Aorta (tissue), 5 donors: ENCODE results near the gene ADD2. TPM values are rescaled to one million over a fixed set of nuclear protein-coding genes. Genes with fewer than 3 reads are reported as not detected.

Source experiments
- ATAC-seq: fragments of 200-7000 bp; cut with Tn5 transposase; one replicate; pipeline ENCODE4 v1.9.1; 2022; ENCODE audit warnings: moderate library complexity; ENCODE audit not compliant: low FRiP score
- DNase-seq, 2 donors: peaks; one replicate each; pipeline ENCODE4 v3.0.0-alpha.2; 2020
- H3K27ac ChIP-seq, 2 donors: one replicate each; pipeline ENCODE4 v1.5.1; 2013; ENCODE audit warnings: low read length in 2 of 2, mild to moderate bottlenecking in 2 of 2, moderate library complexity in 2 of 2, control low read depth in 1 of 2, inconsistent platforms in 1 of 2, low read depth in 1 of 2
- H3K27me3 ChIP-seq, 2 donors: one replicate each; pipeline ENCODE4 v1.6.1; 2013; ENCODE audit warnings: control low read depth in 1 of 2, low read length in 1 of 2, mild to moderate bottlenecking in 1 of 2, moderate library complexity in 1 of 2; ENCODE audit not compliant: insufficient read depth in 2 of 2, control insufficient read depth in 1 of 2
- H3K36me3 ChIP-seq, 2 donors: one replicate each; pipeline ENCODE4 v1.6.1; 2013; ENCODE audit warnings: control low read depth in 1 of 2, low read length in 1 of 2, mild to moderate bottlenecking in 1 of 2; ENCODE audit not compliant: insufficient read depth in 2 of 2, control insufficient read depth in 1 of 2
- H3K4me1 ChIP-seq, 2 donors: one replicate each; pipeline ENCODE4 v1.6.1; 2013; ENCODE audit warnings: low read length in 2 of 2, control low read depth in 1 of 2, mild to moderate bottlenecking in 1 of 2, moderate library complexity in 1 of 2; ENCODE audit not compliant: insufficient read depth in 2 of 2, control insufficient read depth in 1 of 2
- H3K4me3 ChIP-seq, 2 donors: one replicate each; pipeline ENCODE4 v1.5.1; 2013; ENCODE audit warnings: low read length in 2 of 2, control low read depth in 1 of 2, mild to moderate bottlenecking in 1 of 2
- H3K9me3 ChIP-seq: one replicate; pipeline ENCODE4 v1.6.1; 2013; ENCODE audit warnings: mild to moderate bottlenecking, low read length; ENCODE audit not compliant: control insufficient read depth
- WGBS, 2 donors: extraction: QIAGEN DNeasy Blood & Tissue Kit; methylation state at CpG; one replicate each; pipeline ENCODE4 v1.1.7; 2013; 5-methylcytosine and 5-hydroxymethylcytosine counted together
- intact Hi-C, 2 donors: fragments of 100-400 bp; cut with DNase I; formaldehyde crosslinking; loops; one replicate each; pipeline versions ENCODE4 v1.14.2 to v1.15.0; 2022
- polyA plus RNA-seq, 2 donors: library from polyadenylated mRNA; stranded (reverse); fragments of 200-250 nt; gene quantifications; one replicate each; pipeline ENCODE4 v1.2.3, GENCODE V29; 2013
- total RNA-seq, 2 donors: library from RNA; stranded (reverse); fragmentation: NEBNext Ultra II Directional; extraction: Animal tissue kit (Norgen Biotek cat#: 25700); gene quantifications; one replicate each; pipeline ENCODE4 v1.2.1, GENCODE V29; 2021
- donor health status: healthy with polysubstance abuse.
- donor health status: Bipolar disorder and iron deficiency.
- donor health status: DM: no; HTN: no; CAD: no.
- donor health status: DM: no; HTN: no; CAD: no.
- donor health status: DM: yes; HTN: yes; CAD: no.

ADD2 gene
- total and polyA plus RNA-seq, 4 donors, result 0.15 to 5.3 (median 1.7) TPM; not detected in 1

GRCh38 chr2:70707706-70708105, 60.3 kb downstream of the ADD2 start:
- H3K4me1 ChIP-seq, result no peaks in the 10 kb centered on the region
- WGBS, 2 donors, result 96 to 99% methylated on average over 1 of the region's 1 CpG
- H3K27ac ChIP-seq, result no peak overlapping the region
- ATAC-seq (no peak), DNase-seq (no peak)
- no peak overlapping the region for H3K4me3 ChIP-seq
- no peaks in the 10 kb centered on the region for H3K27me3 ChIP-seq
- intact Hi-C loops, result no loop called here
- H3K9me3 ChIP-seq, result peaks cover 1% of the 10 kb centered on the region
- H3K36me3 ChIP-seq, result no peaks in the 10 kb centered on the region

GRCh38 chr2:70706026-70706795, 61.8 kb downstream of the ADD2 start:
- Histone ChIP-seq H3K4me1 (no peaks in the 10 kb centered on the region), H3K36me3 (no peaks in the 10 kb centered on the region), H3K27me3 (no peaks in the 10 kb centered on the region), H3K27ac (no peak overlapping the region), H3K9me3 (peaks cover 1% of the 10 kb centered on the region), H3K4me3 (no peak overlapping the region)
- ATAC-seq, result no peak
- intact Hi-C loops, result no loop called here
- DNase-seq, result no peak
- WGBS, 2 donors, result 93 to 96% methylated on average over 35 to 36 of the region's 36 CpGs

- DNase-seq, result no peak
- intact Hi-C loops, result no loop called here
- 81 to 86% methylated on average over 8 of the region's 8 CpGs for WGBS, 2 donors
- Histone ChIP-seq H3K27ac (no peak overlapping the region), H3K4me1 (no peaks in the 10 kb centered on the region), H3K4me3 (no peak overlapping the region), H3K27me3 (no peaks in the 10 kb centered on the region), H3K36me3 (no peaks in the 10 kb centered on the region), H3K9me3 (peaks cover 1% of the 10 kb centered on the region)
- ATAC-seq, result no peak
These were observed 62.7 kb downstream of the ADD2 start for GRCh38 chr2:70705160-70705850.

GRCh38 chr2:70703900-70704549, 64.0 kb downstream of the ADD2 start:
- WGBS, 2 donors, result 64 to 70% methylated on average over 9 of the region's 9 CpGs
- Histone ChIP-seq H3K27ac (no peak overlapping the region), H3K9me3 (peaks cover 1% of the 10 kb centered on the region), H3K36me3 (no peaks in the 10 kb centered on the region), H3K27me3 (no peaks in the 10 kb centered on the region), H3K4me1 (no peaks in the 10 kb centered on the region), H3K4me3 (no peak overlapping the region)
- intact Hi-C loops, result no loop called here
- DNase-seq (no peak), ATAC-seq (no peak)

- H3K27me3 ChIP-seq, result no peaks in the 10 kb centered on the region
- ATAC-seq (no peak), DNase-seq (no peak)
- no peak overlapping the region for H3K27ac ChIP-seq
- 68 to 74% methylated on average over 8 of the region's 8 CpGs for WGBS, 2 donors
- intact Hi-C loops, result no loop called here
- no peaks in the 10 kb centered on the region for H3K9me3 ChIP-seq
- H3K4me3 ChIP-seq, result no peak overlapping the region
- no peaks in the 10 kb centered on the region for H3K36me3 ChIP-seq
- no peaks in the 10 kb centered on the region for H3K4me1 ChIP-seq
These were observed 65.1 kb downstream of the ADD2 start for GRCh38 chr2:70702711-70703395.

GRCh38 chr2:70698847-70699246, 69.2 kb downstream of the ADD2 start:
- H3K27me3 ChIP-seq, result no peaks in the 10 kb centered on the region
- H3K9me3 ChIP-seq, result no peaks in the 10 kb centered on the region
- no peaks in the 10 kb centered on the region for H3K4me1 ChIP-seq
- H3K4me3 ChIP-seq, result no peak overlapping the region
- WGBS, 2 donors, result 42 to 52% methylated on average over 3 of the region's 3 CpGs
- DNase-seq, result no peak
- H3K27ac ChIP-seq, result no peak overlapping the region
- intact Hi-C loops, result no loop called here
- ATAC-seq, result no peak
- H3K36me3 ChIP-seq, result no peaks in the 10 kb centered on the region

- DNase-seq (no peak), ATAC-seq (no peak)
- Histone ChIP-seq H3K27me3 (no peaks in the 10 kb centered on the region), H3K4me1 (no peaks in the 10 kb centered on the region), H3K36me3 (no peaks in the 10 kb centered on the region), H3K4me3 (no peak overlapping the region), H3K9me3 (no peaks in the 10 kb centered on the region), H3K27ac (no peak overlapping the region)
- 79 to 84% methylated on average over 12 of the region's 12 CpGs for WGBS, 2 donors
- intact Hi-C loops, result no loop called here
These were observed 70.2 kb downstream of the ADD2 start for GRCh38 chr2:70697603-70698383.

- H3K27me3 ChIP-seq, result no peaks in the 10 kb centered on the region
- no peak for ATAC-seq
- no peak for DNase-seq
- H3K9me3 ChIP-seq, result no peaks in the 10 kb centered on the region
- H3K4me1 ChIP-seq, result no peaks in the 10 kb centered on the region
- no peak overlapping the region for H3K27ac ChIP-seq
- no peaks in the 10 kb centered on the region for H3K36me3 ChIP-seq
- no peak overlapping the region for H3K4me3 ChIP-seq
- 91 to 92% methylated on average over 6 of the region's 6 CpGs for WGBS, 2 donors
- intact Hi-C loops, result no loop called here
These were observed 71.9 kb downstream of the ADD2 start for GRCh38 chr2:70696142-70696541.
